ENCODE results near the gene MORN1.

Gene MORN1

GRCh38 chr1:2385606-2386280, 5.6 kb downstream of the MORN1 start:
- no peak for DNase-seq (ENCODE audit: low spot score)

- no peak for DNase-seq (ENCODE audit: low spot score)
These were observed 6.3 kb downstream of the MORN1 start for GRCh38 chr1:2384941-2385481.

- no peak for DNase-seq (ENCODE audit: low spot score)
These were observed 7.1 kb downstream of the MORN1 start for GRCh38 chr1:2384130-2384860.

- no peak for DNase-seq (ENCODE audit: low spot score)
These were observed 7.8 kb downstream of the MORN1 start for GRCh38 chr1:2383576-2383975.

GRCh38 chr1:2382621-2383361, 8.6 kb downstream of the MORN1 start:
- peak; percentile 62 for DNase-seq (ENCODE audit: low spot score)

- peak; percentile 81 for DNase-seq (ENCODE audit: low spot score)
These were observed 9.4 kb downstream of the MORN1 start for GRCh38 chr1:2381741-2382620.

- DNase-seq (ENCODE audit: low spot score) = no peak
These were observed 10.3 kb downstream of the MORN1 start for GRCh38 chr1:2380816-2381591.

GRCh38 chr1:2379733-2380404, 11.5 kb downstream of the MORN1 start:
- no peak for DNase-seq (ENCODE audit: low spot score)

GRCh38 chr1:2378956-2379732, 12.2 kb downstream of the MORN1 start:
- DNase-seq (ENCODE audit: low spot score) = no peak

- DNase-seq (ENCODE audit: low spot score) = no peak
These were observed 12.9 kb downstream of the MORN1 start for GRCh38 chr1:2378441-2378851.

- no peak for DNase-seq (ENCODE audit: low spot score)
These were observed 13.5 kb downstream of the MORN1 start for GRCh38 chr1:2377751-2378440.

GRCh38 chr1:2376931-2377672, 14.3 kb downstream of the MORN1 start:
- no peak for DNase-seq (ENCODE audit: low spot score)

GRCh38 chr1:2376261-2376741, 15.1 kb downstream of the MORN1 start:
- DNase-seq (ENCODE audit: low spot score) = no peak

GRCh38 chr1:2375923-2376260, 15.5 kb downstream of the MORN1 start:
- DNase-seq (ENCODE audit: low spot score) = no peak

GRCh38 chr1:2375246-2375922, 16.0 kb downstream of the MORN1 start:
- DNase-seq (ENCODE audit: low spot score) = no peak

GRCh38 chr1:2374252-2375155, 16.9 kb downstream of the MORN1 start:
- no peak for DNase-seq (ENCODE audit: low spot score)

Measured in germinal center (tissue), 1 donor.